ENCODE data around the gene ATP10A. TPM values are rescaled to one million over a fixed set of nuclear protein-coding genes. Genes with fewer than 3 reads are reported as not detected.

Gene ATP10A, protein sequence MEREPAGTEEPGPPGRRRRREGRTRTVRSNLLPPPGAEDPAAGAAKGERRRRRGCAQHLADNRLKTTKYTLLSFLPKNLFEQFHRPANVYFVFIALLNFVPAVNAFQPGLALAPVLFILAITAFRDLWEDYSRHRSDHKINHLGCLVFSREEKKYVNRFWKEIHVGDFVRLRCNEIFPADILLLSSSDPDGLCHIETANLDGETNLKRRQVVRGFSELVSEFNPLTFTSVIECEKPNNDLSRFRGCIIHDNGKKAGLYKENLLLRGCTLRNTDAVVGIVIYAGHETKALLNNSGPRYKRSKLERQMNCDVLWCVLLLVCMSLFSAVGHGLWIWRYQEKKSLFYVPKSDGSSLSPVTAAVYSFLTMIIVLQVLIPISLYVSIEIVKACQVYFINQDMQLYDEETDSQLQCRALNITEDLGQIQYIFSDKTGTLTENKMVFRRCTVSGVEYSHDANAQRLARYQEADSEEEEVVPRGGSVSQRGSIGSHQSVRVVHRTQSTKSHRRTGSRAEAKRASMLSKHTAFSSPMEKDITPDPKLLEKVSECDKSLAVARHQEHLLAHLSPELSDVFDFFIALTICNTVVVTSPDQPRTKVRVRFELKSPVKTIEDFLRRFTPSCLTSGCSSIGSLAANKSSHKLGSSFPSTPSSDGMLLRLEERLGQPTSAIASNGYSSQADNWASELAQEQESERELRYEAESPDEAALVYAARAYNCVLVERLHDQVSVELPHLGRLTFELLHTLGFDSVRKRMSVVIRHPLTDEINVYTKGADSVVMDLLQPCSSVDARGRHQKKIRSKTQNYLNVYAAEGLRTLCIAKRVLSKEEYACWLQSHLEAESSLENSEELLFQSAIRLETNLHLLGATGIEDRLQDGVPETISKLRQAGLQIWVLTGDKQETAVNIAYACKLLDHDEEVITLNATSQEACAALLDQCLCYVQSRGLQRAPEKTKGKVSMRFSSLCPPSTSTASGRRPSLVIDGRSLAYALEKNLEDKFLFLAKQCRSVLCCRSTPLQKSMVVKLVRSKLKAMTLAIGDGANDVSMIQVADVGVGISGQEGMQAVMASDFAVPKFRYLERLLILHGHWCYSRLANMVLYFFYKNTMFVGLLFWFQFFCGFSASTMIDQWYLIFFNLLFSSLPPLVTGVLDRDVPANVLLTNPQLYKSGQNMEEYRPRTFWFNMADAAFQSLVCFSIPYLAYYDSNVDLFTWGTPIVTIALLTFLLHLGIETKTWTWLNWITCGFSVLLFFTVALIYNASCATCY (N-terminal part only)
- total RNA-seq: 4.9 and 6.8 TPM in 2 replicates
- long read RNA-seq, partial matches to known transcripts: 1 of 2 reads
- long read RNA-seq, other reads (novel, unspliced or antisense): 1 of 2 reads

DNA sequence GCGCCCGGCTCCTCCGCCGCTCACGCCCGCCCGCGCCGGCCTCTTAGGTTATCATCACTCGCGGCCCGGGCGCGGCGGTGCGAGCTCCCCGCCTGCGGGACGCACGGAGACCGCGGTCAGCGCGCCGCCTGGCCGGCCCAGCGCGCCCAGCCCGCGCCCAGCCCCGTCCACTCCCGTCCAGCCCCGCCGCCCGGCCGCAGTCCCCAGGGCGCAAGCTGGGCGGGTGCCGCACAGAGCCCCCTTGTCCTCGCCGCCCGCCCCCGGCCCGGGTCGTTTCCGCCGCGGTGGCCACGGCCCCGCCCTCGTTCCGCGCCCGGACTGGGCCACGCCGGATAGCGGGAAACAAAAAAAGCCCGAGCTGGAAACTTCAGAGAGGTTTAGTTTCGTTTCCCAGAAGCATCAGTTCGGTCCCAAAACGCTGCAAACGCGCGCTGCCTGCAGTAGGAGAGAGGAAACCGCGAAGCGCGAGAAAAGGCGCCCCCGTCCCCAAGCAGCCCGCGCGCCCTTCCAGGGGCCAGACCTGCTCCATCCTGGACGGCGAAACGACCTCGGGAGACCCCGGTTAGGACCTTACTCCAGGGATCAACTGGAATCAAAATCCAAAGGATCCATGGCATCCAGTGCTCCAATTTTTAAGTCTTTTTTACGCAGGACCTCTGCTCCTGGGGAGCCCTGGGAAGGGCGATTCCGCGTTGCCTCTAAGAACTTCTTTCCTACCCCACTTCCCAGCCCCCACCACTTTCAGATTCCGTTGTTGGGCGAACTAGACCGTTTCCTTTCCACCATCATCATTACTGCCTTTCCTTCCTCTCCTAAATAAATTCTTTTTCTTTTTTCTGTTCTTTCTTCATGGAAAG, at the start of gene ATP10A:
ATP10A (minus strand) TSS at position 217 of the 857 bp plus-strand sequence. CDS start 231 bp downstream, outside the sequence.
- DNase-seq (ENCODE audit: low read depth, low spot score): peak; percentile 30
- Mint-ChIP-seq H3K4me3 (peak within 1 kb of the TSS; percentile 89), H3K27me3 (ENCODE audit: low read depth) (peaks cover 55% of the 10 kb centered on the region), H3K4me1 (peaks cover 15% of the 10 kb centered on the region), H3K36me3 (ENCODE audit: low read depth) (no peaks in the 10 kb centered on the region), H3K9me3 (no peaks in the 10 kb centered on the region), H3K27ac (ENCODE audit: unreplicated experiment) (no peak within 1 kb of the TSS)
- TF ChIP-seq, protein P1, sequence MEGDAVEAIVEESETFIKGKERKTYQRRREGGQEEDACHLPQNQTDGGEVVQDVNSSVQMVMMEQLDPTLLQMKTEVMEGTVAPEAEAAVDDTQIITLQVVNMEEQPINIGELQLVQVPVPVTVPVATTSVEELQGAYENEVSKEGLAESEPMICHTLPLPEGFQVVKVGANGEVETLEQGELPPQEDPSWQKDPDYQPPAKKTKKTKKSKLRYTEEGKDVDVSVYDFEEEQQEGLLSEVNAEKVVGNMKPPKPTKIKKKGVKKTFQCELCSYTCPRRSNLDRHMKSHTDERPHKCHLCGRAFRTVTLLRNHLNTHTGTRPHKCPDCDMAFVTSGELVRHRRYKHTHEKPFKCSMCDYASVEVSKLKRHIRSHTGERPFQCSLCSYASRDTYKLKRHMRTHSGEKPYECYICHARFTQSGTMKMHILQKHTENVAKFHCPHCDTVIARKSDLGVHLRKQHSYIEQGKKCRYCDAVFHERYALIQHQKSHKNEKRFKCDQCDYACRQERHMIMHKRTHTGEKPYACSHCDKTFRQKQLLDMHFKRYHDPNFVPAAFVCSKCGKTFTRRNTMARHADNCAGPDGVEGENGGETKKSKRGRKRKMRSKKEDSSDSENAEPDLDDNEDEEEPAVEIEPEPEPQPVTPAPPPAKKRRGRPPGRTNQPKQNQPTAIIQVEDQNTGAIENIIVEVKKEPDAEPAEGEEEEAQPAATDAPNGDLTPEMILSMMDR (conservative IDR thresholded peaks at IDR 0.05): no peak

DNA sequence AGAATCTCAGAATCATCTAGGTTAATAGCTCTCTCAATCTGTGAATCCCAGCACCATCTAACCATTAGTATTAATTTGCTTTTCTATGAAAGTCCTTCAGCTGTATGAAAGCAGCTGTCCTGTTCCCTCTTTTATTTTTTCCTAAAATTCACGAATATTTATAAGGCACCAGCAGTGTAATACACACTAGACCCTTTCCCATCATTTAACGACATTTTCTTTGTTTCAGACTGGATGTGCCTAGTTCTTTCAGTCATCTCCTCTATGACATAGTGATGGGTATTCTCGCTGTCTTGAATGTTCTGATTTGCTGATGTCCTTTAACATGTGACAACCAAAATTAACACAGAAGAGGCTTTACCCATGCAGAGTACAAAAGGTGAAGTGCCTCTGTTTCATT, 48.9 kb upstream of the ATP10A start:
- no peak overlapping the region for H3K27ac Mint-ChIP-seq (ENCODE audit: unreplicated experiment)
- H3K36me3 Mint-ChIP-seq (ENCODE audit: low read depth): no peaks in the 10 kb centered on the region
- no peaks in the 10 kb centered on the region for H3K27me3 Mint-ChIP-seq (ENCODE audit: low read depth)
- H3K4me1 Mint-ChIP-seq: no peaks in the 10 kb centered on the region
- peaks cover 3% of the 10 kb centered on the region for H3K9me3 Mint-ChIP-seq
- TF ChIP-seq, protein P1 (conservative IDR thresholded peaks at IDR 0.05): no peak
- no peak overlapping the region for H3K4me3 Mint-ChIP-seq
- DNase-seq (ENCODE audit: low read depth, low spot score): no peak

DNA sequence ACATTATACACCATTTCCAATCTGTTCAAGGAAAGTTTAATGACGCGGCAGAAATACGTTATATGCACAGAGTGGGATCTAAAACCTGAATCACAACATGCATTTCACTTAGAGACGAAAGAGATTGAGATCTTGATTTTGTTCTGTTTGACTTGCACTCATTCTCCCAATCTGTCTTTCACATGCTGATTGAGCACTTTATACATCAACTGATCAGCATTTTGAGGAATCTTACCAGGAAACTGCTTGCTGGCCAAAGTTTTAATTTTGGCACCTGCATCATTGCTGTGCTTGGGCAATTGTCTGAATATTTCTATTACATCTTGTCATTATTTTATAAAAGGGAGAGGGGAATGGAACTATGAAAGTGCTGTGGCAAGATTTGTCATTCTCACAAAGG, 47.7 kb upstream of the ATP10A start:
- TF ChIP-seq, protein P1 (conservative IDR thresholded peaks at IDR 0.05): no peak
- H3K27ac Mint-ChIP-seq (ENCODE audit: unreplicated experiment): no peak overlapping the region
- no peak overlapping the region for H3K4me3 Mint-ChIP-seq
- no peaks in the 10 kb centered on the region for H3K4me1 Mint-ChIP-seq
- no peaks in the 10 kb centered on the region for H3K36me3 Mint-ChIP-seq (ENCODE audit: low read depth)
- no peak for DNase-seq (ENCODE audit: low read depth, low spot score)
- peaks cover 3% of the 10 kb centered on the region for H3K9me3 Mint-ChIP-seq
- no peaks in the 10 kb centered on the region for H3K27me3 Mint-ChIP-seq (ENCODE audit: low read depth)

DNA sequence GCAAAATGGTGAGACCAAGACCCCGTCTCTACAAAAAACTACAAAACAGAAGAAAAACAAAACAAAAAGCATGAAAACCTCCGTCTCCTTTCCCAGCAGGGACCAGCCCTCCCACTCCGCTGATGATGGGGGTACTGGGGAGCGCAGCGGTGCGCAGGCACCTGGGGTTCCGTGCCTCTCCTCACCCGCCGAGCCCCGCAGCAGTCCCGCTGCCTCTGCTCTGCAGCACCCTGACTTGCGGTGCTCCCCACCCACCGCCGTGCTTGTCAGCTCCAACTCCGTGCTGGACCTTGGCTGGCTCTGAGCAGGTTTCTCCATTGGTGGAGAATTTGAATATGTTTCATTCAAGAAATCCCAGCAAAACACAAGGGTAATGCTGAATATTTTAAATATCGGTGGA, 46.7 kb upstream of the ATP10A start:
- Mint-ChIP-seq H3K27ac (ENCODE audit: unreplicated experiment) (no peak overlapping the region), H3K36me3 (ENCODE audit: low read depth) (no peaks in the 10 kb centered on the region), H3K9me3 (peaks cover 3% of the 10 kb centered on the region), H3K4me3 (no peak overlapping the region), H3K4me1 (no peaks in the 10 kb centered on the region), H3K27me3 (ENCODE audit: low read depth) (no peaks in the 10 kb centered on the region)
- DNase-seq (ENCODE audit: low read depth, low spot score): no peak
- TF ChIP-seq, protein P1 (conservative IDR thresholded peaks at IDR 0.05): no peak

Measured in neural crest cell (in vitro differentiated cells).